Right lobe of liver (tissue), 6 donors: ENCODE results near the gene ITPR2. TPM values are rescaled to one million over a fixed set of nuclear protein-coding genes. Genes with fewer than 3 reads are reported as not detected.

Experiments
- ATAC-seq, 4 donors: fragments of 200-7000 bp; cut with Tn5 transposase; one replicate each; pipeline ENCODE4 v1.9.1; 2020; ENCODE audit warnings: mild to moderate bottlenecking in 4 of 4, moderate library complexity in 4 of 4
- DNase-seq, 3 donors: peaks; one replicate each; pipeline ENCODE4 v3.0.0-alpha.2; 2020
- H3K27ac ChIP-seq, 3 donors: fragments of 200-600 bp; one replicate each; pipeline ENCODE4 v1.8.0; 2022
- H3K27me3 ChIP-seq, 2 donors: fragments of 200-600 bp; one replicate each; pipeline ENCODE4 v1.8.0; 2022
- H3K36me3 ChIP-seq, 4 donors: fragments of 200-600 bp; sonication (generic) in 1 of 4; one replicate each; pipeline versions ENCODE4 v1.5.1 to v1.8.0; 2017 to 2022; ENCODE audit warnings: control low read depth in 1 of 4
- H3K4me1 ChIP-seq, 4 donors: fragments of 200-600 bp; sonication (generic) in 1 of 4; one replicate each; pipeline versions ENCODE4 v1.5.1 to v1.8.0; 2017 to 2022; ENCODE audit warnings: control low read depth in 1 of 4
- H3K4me3 ChIP-seq, 3 donors: fragments of 200-600 bp; one replicate each; pipeline ENCODE4 v1.8.0; 2022
- H3K9me3 ChIP-seq, 4 donors: fragments of 200-600 bp; sonication (generic) in 1 of 4; one replicate each; pipeline versions ENCODE4 v1.5.1 to v1.8.0; 2017 to 2022; ENCODE audit warnings: control low read depth in 1 of 4
- CTCF ChIP-seq, 4 donors: fragments of 200-600 bp in 3 of 4; fragments of 450-650 bp in 1 of 4; IDR thresholded peaks; one replicate each; pipeline versions ENCODE4 v1.5.1 to v1.8.0; 2016 to 2022; ENCODE audit warnings: antibody characterized with exemption in 4 of 4, mild to moderate bottlenecking in 2 of 4
- POLR2A ChIP-seq: fragments of 450-650 bp; IDR thresholded peaks from one replicate; pipeline ENCODE4 v1.6.1; 2017; ENCODE audit warnings: antibody characterized with exemption, mild to moderate bottlenecking
- WGBS: methylation state at CpG from one replicate; pipeline ENCODE4 v1.1.6; 2018; ENCODE audit warnings: low coverage, low lambda C conversion rate; ENCODE audit not compliant: insufficient coverage; ENCODE audit errors: missing lambda C conversion rate; 5-methylcytosine and 5-hydroxymethylcytosine counted together
- intact Hi-C, 2 donors: fragments of 100-400 bp; cut with DNase I; formaldehyde crosslinking; loops; one replicate each; pipeline versions ENCODE4 v1.11.2 to v1.14.1; 2022
- total RNA-seq, 6 experiments: library from RNA; depleted of rRNA in 2 of 6; stranded (reverse); fragments of >200 nt in 2 of 6; fragmentation: NEBNext Ultra II Directional in 3 of 6; extraction: Animal tissue kit (Norgen Biotek cat#: 25700) in 3 of 6; gene quantifications; one replicate each; pipeline versions ENCODE4 v1.1.0 to v1.2.4, GENCODE V29; 2016 to 2023
- donor health status: DM: no; HTN: yes; CAD: no.
- donor health status: DM: no; HTN: no; CAD: no.
- donor health status: DM: no; HTN: no; CAD: no.
- donor health status: DM: no; HTN: yes; CAD: no.
- donor health status: DM: no; HTN: yes; CAD: no.

The ITPR2 gene
- total RNA-seq, 6 experiments from 2014 or later = 39.3 to 114 (median 57.2) TPM

DNA sequence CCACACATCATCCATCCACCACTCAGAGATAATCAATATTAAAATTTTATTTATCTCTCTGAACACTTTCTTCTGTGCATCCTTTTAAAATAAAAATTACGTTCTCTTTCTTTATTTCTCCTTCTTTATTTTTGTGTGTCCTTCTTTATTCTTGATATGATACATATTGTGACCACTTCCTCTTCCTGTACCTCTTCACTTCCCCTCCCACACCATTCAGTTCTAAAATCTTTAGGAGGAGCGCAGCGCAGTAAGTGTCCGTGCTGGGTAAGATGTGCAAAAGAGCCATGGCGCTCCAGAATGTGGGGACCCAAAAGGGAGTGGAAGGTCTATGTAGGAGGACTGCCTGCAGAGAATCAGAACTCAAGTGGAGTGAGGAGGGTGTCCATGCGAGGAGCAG lies 256.7 kb downstream of the ITPR2 start:
- no peaks in the 10 kb centered on the region for H3K27me3 ChIP-seq
- H3K4me1 ChIP-seq = no peaks in the 10 kb centered on the region
- no peak overlapping the region for H3K4me3 ChIP-seq
- no peak for DNase-seq
- TF ChIP-seq CTCF (IDR thresholded peaks at IDR 0.05) (no peak), POLR2A (no peak)
- WGBS = 70% methylated on average over 6 of the region's 6 CpGs
- ATAC-seq = no peak
- peaks cover 0 to 53% (median 6%) of the 10 kb centered on the region in 4 donors for H3K36me3 ChIP-seq
- H3K27ac ChIP-seq = no peak overlapping the region
- no peaks in the 10 kb centered on the region for H3K9me3 ChIP-seq
- intact Hi-C loops = no loop called here

GRCh38 chr12:26573225-26573909 lies 259.6 kb downstream of the ITPR2 start:
- intact Hi-C loops = no loop called here
- H3K36me3 ChIP-seq = peaks cover 0 to 39% (median under 1%) of the 10 kb centered on the region in 4 donors
- H3K9me3 ChIP-seq = no peaks in the 10 kb centered on the region
- peak in 1 of 4 donors; percentile 21 for ATAC-seq
- H3K4me1 ChIP-seq = no peaks in the 10 kb centered on the region
- H3K4me3 ChIP-seq = no peak overlapping the region
- 100% methylated on average over 1 of the region's 1 CpG for WGBS
- DNase-seq = no peak
- no peak for TF ChIP-seq POLR2A
- TF ChIP-seq CTCF (IDR thresholded peaks at IDR 0.05) = no peak
- no peaks in the 10 kb centered on the region for H3K27me3 ChIP-seq
- H3K27ac ChIP-seq = no peak overlapping the region

- no peak for DNase-seq
- ATAC-seq = no peak
- WGBS = 64% methylated on average over 1 of the region's 1 CpG
Observed at GRCh38 chr12:26572137-26572536, 260.9 kb downstream of the ITPR2 start.

GRCh38 chr12:26571560-26571959 lies 261.4 kb downstream of the ITPR2 start:
- Histone ChIP-seq H3K27ac (no peak overlapping the region), H3K36me3 (peaks cover 0 to 26% (median 0%) of the 10 kb centered on the region in 4 donors), H3K9me3 (no peaks in the 10 kb centered on the region), H3K27me3 (no peaks in the 10 kb centered on the region), H3K4me1 (no peaks in the 10 kb centered on the region), H3K4me3 (no peak overlapping the region)
- 70% methylated on average over 3 of the region's 3 CpGs for WGBS
- ATAC-seq = peak in 2 of 4 donors; percentile 43 to 50
- TF ChIP-seq POLR2A (no peak), CTCF (IDR thresholded peaks at IDR 0.05) (no peak)
- no peak for DNase-seq
- intact Hi-C loops = no loop called here

More at GRCh38 chr12:26572137-26572536, 260.9 kb downstream of the ITPR2 start:
- peaks cover 0 to 30% (median 0%) of the 10 kb centered on the region in 4 donors for H3K36me3 ChIP-seq
- H3K9me3 ChIP-seq = no peaks in the 10 kb centered on the region
- no peaks in the 10 kb centered on the region for H3K4me1 ChIP-seq
- intact Hi-C loops = no loop called here
- no peak overlapping the region for H3K4me3 ChIP-seq
- H3K27me3 ChIP-seq = no peaks in the 10 kb centered on the region
- no peak overlapping the region for H3K27ac ChIP-seq
- TF ChIP-seq POLR2A = no peak
- no peak for TF ChIP-seq CTCF (IDR thresholded peaks at IDR 0.05)
